CD14-positive monocyte (primary cell): Measurements from ENCODE around the gene GRID1. TPM values are rescaled to one million over a fixed set of nuclear protein-coding genes. Genes with fewer than 3 reads are reported as not detected.

Experiments used
- DNase-seq, 3 donors: peaks; one replicate each; pipeline ENCODE4 v3.0.0-alpha.2; 2011 to 2022
- H2AFZ ChIP-seq: 2 replicates; pipeline ENCODE4 v1.6.0; 2012; ENCODE audit warnings: mild to moderate bottlenecking, low read depth, low read length, inconsistent platforms; ENCODE audit not compliant: insufficient read depth, poor library complexity, severe bottlenecking
- H3K27ac ChIP-seq, 2 donors: 1 replicate in 1 of 2; 2 replicates in 1 of 2; pipeline ENCODE4 v1.5.1; 2012 to 2013; ENCODE audit warnings: low read length in 2 of 2, control low read depth in 1 of 2, inconsistent platforms in 1 of 2, low read depth in 1 of 2, mild to moderate bottlenecking in 1 of 2
- H3K27me3 ChIP-seq, 2 donors: one replicate each; pipeline versions ENCODE4 v1.6.0 to v1.6.1; 2011 to 2013; ENCODE audit warnings: low read length in 2 of 2; ENCODE audit not compliant: control insufficient read depth in 2 of 2, insufficient read depth in 2 of 2
- H3K36me3 ChIP-seq, 2 donors: replicated peaks in 1 of 2; 1 replicate in 1 of 2; 2 replicates in 1 of 2; pipeline versions ENCODE4 v1.5.1 to v1.6.1; 2012 to 2013; ENCODE audit warnings: low read length in 2 of 2, control low read depth in 1 of 2, inconsistent platforms in 1 of 2, mild to moderate bottlenecking in 1 of 2; ENCODE audit not compliant: insufficient read depth in 2 of 2, control insufficient read depth in 1 of 2
- H3K4me1 ChIP-seq, 2 donors: 1 replicate in 1 of 2; 2 replicates in 1 of 2; pipeline versions ENCODE4 v1.5.1 to v1.6.1; 2012 to 2013; ENCODE audit warnings: low read length in 2 of 2, control low read depth in 1 of 2, inconsistent platforms in 1 of 2, mild to moderate bottlenecking in 1 of 2, moderate library complexity in 1 of 2; ENCODE audit not compliant: insufficient read depth in 2 of 2, control insufficient read depth in 1 of 2
- H3K4me2 ChIP-seq: replicated peaks from 2 replicates; pipeline ENCODE3; 2012; ENCODE audit warnings: low read length, moderate library complexity, mild to moderate bottlenecking; ENCODE audit not compliant: poor library complexity, severe bottlenecking; ENCODE audit errors: extremely low read depth
- H3K4me3 ChIP-seq, 3 experiments: fragments of 200-600 bp in 1 of 3; sonication (generic) in 1 of 3; replicated peaks in 1 of 3; 1 replicate in 2 of 3; 2 replicates in 1 of 3; pipeline ENCODE4 v1.5.1; 2011 to 2013; ENCODE audit warnings: low read length in 3 of 3, mild to moderate bottlenecking in 3 of 3, control low read depth in 2 of 3, low read depth in 2 of 3, inconsistent platforms in 1 of 3, moderate library complexity in 1 of 3
- H3K79me2 ChIP-seq: 2 replicates; pipeline ENCODE4 v1.6.0; 2012; ENCODE audit warnings: mild to moderate bottlenecking, control low read depth, inconsistent platforms, low read length, moderate library complexity; ENCODE audit not compliant: insufficient read depth
- H3K9ac ChIP-seq: 2 replicates; pipeline ENCODE4 v1.6.0; 2017; ENCODE audit warnings: low read length, mild to moderate bottlenecking; ENCODE audit not compliant: insufficient read depth, poor library complexity, severe bottlenecking
- H3K9me3 ChIP-seq, 2 donors: replicated peaks in 1 of 2; 1 replicate in 1 of 2; 2 replicates in 1 of 2; pipeline versions ENCODE4 v1.5.1 to v1.6.1; 2012 to 2013; ENCODE audit warnings: low read length in 2 of 2, control low read depth in 1 of 2; ENCODE audit not compliant: control insufficient read depth in 1 of 2, insufficient read depth in 1 of 2
- H4K20me1 ChIP-seq: 2 replicates; pipeline ENCODE4 v1.6.0; 2012; ENCODE audit warnings: mild to moderate bottlenecking, low read length, control low read depth, moderate library complexity; ENCODE audit not compliant: insufficient read depth
- H3K27ac Mint-ChIP-seq, 7 donors: one replicate each; pipeline ENCODE4 v1.8.0; 2020; ENCODE audit warnings: mild to moderate bottlenecking in 7 of 7, mixed read lengths in 7 of 7, moderate library complexity in 6 of 7, inconsistent platforms in 2 of 7
- H3K27me3 Mint-ChIP-seq, 3 donors: one replicate each; pipeline ENCODE4 v1.8.0; 2021 to 2022; ENCODE audit warnings: low read depth in 3 of 3, mild to moderate bottlenecking in 3 of 3, mixed read lengths in 3 of 3, moderate library complexity in 3 of 3, inconsistent platforms in 1 of 3
- H3K36me3 Mint-ChIP-seq, 2 donors: one replicate each; pipeline ENCODE4 v1.8.0; 2020; ENCODE audit warnings: mixed read lengths in 2 of 2, inconsistent platforms in 1 of 2, mild to moderate bottlenecking in 1 of 2
- H3K4me1 Mint-ChIP-seq: one replicate; pipeline ENCODE4 v1.8.0; 2020; ENCODE audit warnings: mild to moderate bottlenecking, mixed read lengths
- H3K4me3 Mint-ChIP-seq, 2 donors: one replicate each; pipeline ENCODE4 v1.8.0; 2020; ENCODE audit warnings: mild to moderate bottlenecking in 2 of 2, mixed read lengths in 2 of 2, moderate library complexity in 1 of 2
- H3K9me3 Mint-ChIP-seq, 7 donors: one replicate each; pipeline ENCODE4 v1.8.0; 2020 to 2022; ENCODE audit warnings: mixed read lengths in 7 of 7, mild to moderate bottlenecking in 6 of 7, moderate library complexity in 6 of 7, inconsistent platforms in 2 of 7
- WGBS: methylation state at CpG from one replicate; pipeline ENCODE4 v1.1.5; 2013; ENCODE audit warnings: missing lambda C conversion rate; ENCODE audit not compliant: insufficient coverage; 5-methylcytosine and 5-hydroxymethylcytosine counted together
- intact Hi-C, 2 donors: fragments of 100-400 bp; cut with micrococcal nuclease; formaldehyde crosslinking; loops; one replicate each; pipeline versions ENCODE4 v1.15.0 to v1.15.1; 2023
- polyA plus RNA-seq, 3 donors: library from polyadenylated mRNA; depleted of rRNA in 1 of 3; unstranded in 2 of 3; stranded (reverse) in 1 of 3; fragments of 300-500 nt in 2 of 3; fragments of >200 nt in 1 of 3; fragmentation: Illumina TruSeq in 2 of 3; gene quantifications; 1 replicate in 2 of 3; 2 replicates in 1 of 3; pipeline ENCODE4 v1.2.3, GENCODE V29; 2012 to 2021
- TF ChIP-seq, protein P1 (sequence below): fragments of 200-600 bp; IDR thresholded peaks from one replicate; pipeline ENCODE4 v1.8.0; 2022; ENCODE audit warnings: antibody characterized with exemption, mild to moderate bottlenecking

GRID1 gene
- polyA plus RNA-seq, 3 donors: not detected

DNA sequence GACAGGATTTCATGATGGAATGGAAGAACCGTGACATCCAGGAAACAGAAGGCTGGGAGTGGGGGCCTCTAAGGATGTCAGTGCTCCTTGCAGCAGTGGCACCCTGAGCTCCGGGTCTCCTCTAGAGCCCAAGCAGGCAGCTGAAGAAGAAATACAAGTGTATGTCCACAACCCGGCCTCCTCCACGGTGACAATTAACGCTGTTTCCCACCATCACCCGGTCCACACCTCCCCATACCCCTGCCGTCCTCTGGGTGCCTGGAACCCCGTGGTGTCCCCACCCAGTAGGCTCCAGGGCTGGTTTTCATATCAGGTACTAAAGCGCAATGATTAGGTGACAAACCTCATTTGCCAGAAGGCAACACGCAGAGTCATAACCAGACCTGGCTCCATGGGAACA lies 30.3 kb downstream of the GRID1 start:
- TF ChIP-seq, protein P1, sequence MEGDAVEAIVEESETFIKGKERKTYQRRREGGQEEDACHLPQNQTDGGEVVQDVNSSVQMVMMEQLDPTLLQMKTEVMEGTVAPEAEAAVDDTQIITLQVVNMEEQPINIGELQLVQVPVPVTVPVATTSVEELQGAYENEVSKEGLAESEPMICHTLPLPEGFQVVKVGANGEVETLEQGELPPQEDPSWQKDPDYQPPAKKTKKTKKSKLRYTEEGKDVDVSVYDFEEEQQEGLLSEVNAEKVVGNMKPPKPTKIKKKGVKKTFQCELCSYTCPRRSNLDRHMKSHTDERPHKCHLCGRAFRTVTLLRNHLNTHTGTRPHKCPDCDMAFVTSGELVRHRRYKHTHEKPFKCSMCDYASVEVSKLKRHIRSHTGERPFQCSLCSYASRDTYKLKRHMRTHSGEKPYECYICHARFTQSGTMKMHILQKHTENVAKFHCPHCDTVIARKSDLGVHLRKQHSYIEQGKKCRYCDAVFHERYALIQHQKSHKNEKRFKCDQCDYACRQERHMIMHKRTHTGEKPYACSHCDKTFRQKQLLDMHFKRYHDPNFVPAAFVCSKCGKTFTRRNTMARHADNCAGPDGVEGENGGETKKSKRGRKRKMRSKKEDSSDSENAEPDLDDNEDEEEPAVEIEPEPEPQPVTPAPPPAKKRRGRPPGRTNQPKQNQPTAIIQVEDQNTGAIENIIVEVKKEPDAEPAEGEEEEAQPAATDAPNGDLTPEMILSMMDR: no peak

DNA sequence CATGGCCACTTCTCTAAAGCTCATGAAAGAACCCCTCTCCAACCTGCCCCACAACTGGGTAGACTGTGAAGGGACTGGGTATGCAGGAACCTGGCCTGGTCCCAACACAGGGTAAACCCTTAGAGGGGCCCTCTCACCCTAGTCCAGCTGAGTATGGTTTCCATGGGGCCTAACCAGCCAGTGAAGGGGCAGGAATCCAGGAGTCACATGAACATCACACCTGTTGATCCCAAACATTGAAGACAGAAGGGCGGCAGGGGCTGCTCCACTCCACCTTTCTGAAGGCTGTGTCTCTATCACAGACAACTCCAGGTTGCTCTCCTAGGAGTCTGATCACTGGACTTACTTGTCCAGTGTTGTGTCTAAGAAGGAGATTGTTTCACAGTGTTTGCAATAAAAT lies 30.8 kb downstream of the GRID1 start:
- Histone ChIP-seq H2AFZ (no peak overlapping the region), H3K27me3 (no peaks in the 10 kb centered on the region), H3K79me2 (no peaks in the 10 kb centered on the region), H4K20me1 (no peaks in the 10 kb centered on the region), H3K4me1 (no peaks in the 10 kb centered on the region), H3K36me3 (no peaks in the 10 kb centered on the region), H3K27ac (no peak overlapping the region), H3K4me2 (no peak overlapping the region), H3K9me3 (no peaks in the 10 kb centered on the region), H3K4me3 (no peak overlapping the region), H3K9ac (no peak overlapping the region)
- Mint-ChIP-seq H3K9me3 (peaks cover 0 to 7% (median 0%) of the 10 kb centered on the region in 7 donors), H3K4me1 (no peaks in the 10 kb centered on the region), H3K36me3 (no peaks in the 10 kb centered on the region), H3K4me3 (no peak overlapping the region), H3K27me3 (peaks cover 3 to 13% (median 5%) of the 10 kb centered on the region in 3 donors), H3K27ac (no peak overlapping the region)
- intact Hi-C loops: no loop called here
- DNase-seq: no peak
- TF ChIP-seq, protein P1: no peak
- no CpG with 5 or more reads among the region's 1 CpG for WGBS

More for the DNA sequence above, 30.3 kb downstream of the GRID1 start:
- Mint-ChIP-seq H3K4me3 (no peak overlapping the region), H3K36me3 (no peaks in the 10 kb centered on the region), H3K4me1 (no peaks in the 10 kb centered on the region), H3K9me3 (peaks cover 0 to 7% (median 0%) of the 10 kb centered on the region in 7 donors), H3K27ac (peak overlapping the region in 1 of 7 donors; percentile 35), H3K27me3 (peaks cover 3 to 13% (median 7%) of the 10 kb centered on the region in 3 donors)
- Histone ChIP-seq H3K4me3 (no peak overlapping the region), H3K36me3 (no peaks in the 10 kb centered on the region), H3K27ac (no peak overlapping the region), H3K79me2 (no peaks in the 10 kb centered on the region), H3K9ac (no peak overlapping the region), H3K27me3 (no peaks in the 10 kb centered on the region), H2AFZ (no peak overlapping the region), H3K4me2 (no peak overlapping the region), H3K9me3 (no peaks in the 10 kb centered on the region), H4K20me1 (no peaks in the 10 kb centered on the region), H3K4me1 (peaks cover 0 to 2% of the 10 kb centered on the region in 2 donors)
- intact Hi-C loops: no loop called here
- 84% methylated on average over 5 of the region's 10 CpGs for WGBS
- DNase-seq: no peak
